OCI-LY1 (cell line): ENCODE measurements around the gene TREH.
"Not testable (repeated sequence)": the region's sequence is repeated elsewhere in the genome, so short reads cannot be mapped to it uniquely, and the experiment has no call there.

Experiments
- EZH2 ChIP-seq: fragments of 200-600 bp; sonication (generic), shearing (Covaris generic); IDR thresholded peaks from 2 replicates; pipeline ENCODE4 v1.8.0; 2017; ENCODE audit warnings: borderline replicate concordance, mixed run types, mild to moderate bottlenecking, antibody characterized with exemption, low read length, moderate library complexity, mixed read lengths
- TF ChIP-seq, protein P1 (sequence below): fragments of 200-600 bp; sonication (generic), shearing (Covaris generic); IDR thresholded peaks from 2 replicates; pipeline ENCODE4 v1.5.1; 2017; ENCODE audit warnings: mild to moderate bottlenecking, antibody characterized with exemption, low read length, moderate library complexity, mixed read lengths

- not testable (repeated sequence) for TF ChIP-seq EZH2
- TF ChIP-seq, protein P1, sequence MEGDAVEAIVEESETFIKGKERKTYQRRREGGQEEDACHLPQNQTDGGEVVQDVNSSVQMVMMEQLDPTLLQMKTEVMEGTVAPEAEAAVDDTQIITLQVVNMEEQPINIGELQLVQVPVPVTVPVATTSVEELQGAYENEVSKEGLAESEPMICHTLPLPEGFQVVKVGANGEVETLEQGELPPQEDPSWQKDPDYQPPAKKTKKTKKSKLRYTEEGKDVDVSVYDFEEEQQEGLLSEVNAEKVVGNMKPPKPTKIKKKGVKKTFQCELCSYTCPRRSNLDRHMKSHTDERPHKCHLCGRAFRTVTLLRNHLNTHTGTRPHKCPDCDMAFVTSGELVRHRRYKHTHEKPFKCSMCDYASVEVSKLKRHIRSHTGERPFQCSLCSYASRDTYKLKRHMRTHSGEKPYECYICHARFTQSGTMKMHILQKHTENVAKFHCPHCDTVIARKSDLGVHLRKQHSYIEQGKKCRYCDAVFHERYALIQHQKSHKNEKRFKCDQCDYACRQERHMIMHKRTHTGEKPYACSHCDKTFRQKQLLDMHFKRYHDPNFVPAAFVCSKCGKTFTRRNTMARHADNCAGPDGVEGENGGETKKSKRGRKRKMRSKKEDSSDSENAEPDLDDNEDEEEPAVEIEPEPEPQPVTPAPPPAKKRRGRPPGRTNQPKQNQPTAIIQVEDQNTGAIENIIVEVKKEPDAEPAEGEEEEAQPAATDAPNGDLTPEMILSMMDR = peak; percentile 12; the same call in 1 of the 2 replicates
These were observed 48.7 kb upstream of the TREH start for GRCh38 chr11:118728112-118728511.
